GM10248 (cell line): ENCODE results near the gene SLC23A1.

Source experiments
- CTCF ChIA-PET: fragments of 300-600 bp; sonication (Branson Sonifier 250); formaldehyde crosslinking; extraction: SDS; loops from one replicate; lab custom pipeline; 2021; ENCODE audit warnings: antibody characterized with exemption; lab: Yijun Ruan, JAX
- POLR2A ChIA-PET: fragments of 350-650 bp; sonication (Branson Sonifier 250); formaldehyde crosslinking; extraction: SDS; loops from one replicate; lab custom pipeline; 2020; ENCODE audit warnings: antibody characterized with exemption; lab: Yijun Ruan, JAX
- DNase-seq: peaks from one replicate; pipeline ENCODE4 v3.0.0; 2012; ENCODE audit errors: extremely low spot score
- CTCF ChIP-seq: IDR thresholded peaks from 2 replicates; pipeline ENCODE4 v1.5.1; 2012; ENCODE audit warnings: mild to moderate bottlenecking, low read depth; ENCODE audit errors: extremely low read depth, missing control alignments, control extremely low read depth

The SLC23A1 gene

GRCh38 chr5:139419226-139420192 is 36.4 kb upstream of the SLC23A1 start:
- TF ChIP-seq CTCF = no peak
- CTCF ChIA-PET = interaction anchor here (1.0 to 18.1 kb wide), 15 partner anchors 8 to 347 kb away, joined by 3 to 504 read pairs (median 6); partner anchors contain the start of genes DNAJC18 and SPATA24
- DNase-seq = no peak
- POLR2A ChIA-PET = no interaction called here

GRCh38 chr5:139418793-139419192 is 35.7 kb upstream of the SLC23A1 start:
- ChIA-PET CTCF (interaction anchor here (1.0 to 18.1 kb wide), 6 partner anchors 9 to 98 kb away, joined by 3 to 504 read pairs (median 8); partner anchors contain the start of gene SPATA24), POLR2A (no interaction called here)
- no peak for TF ChIP-seq CTCF
- DNase-seq = no peak

- TF ChIP-seq CTCF = no peak
- POLR2A ChIA-PET = no interaction called here
- no peak for DNase-seq
- CTCF ChIA-PET = interaction anchor here (0.9 to 18.1 kb wide), 4 partner anchors 8 to 100 kb away, joined by 3 to 504 read pairs (median 8); partner anchors contain the start of gene SPATA24
Measured at GRCh38 chr5:139417214-139417613, 34.1 kb upstream of the SLC23A1 start.

GRCh38 chr5:139416651-139417050 is 33.6 kb upstream of the SLC23A1 start:
- ChIA-PET CTCF (interaction anchor here (1.3 to 18.1 kb wide), 3 partner anchors 14 to 101 kb away, joined by 3 to 504 read pairs (median 14); partner anchors contain the start of gene SPATA24), POLR2A (no interaction called here)
- DNase-seq = no peak
- no peak for TF ChIP-seq CTCF

- no peak for DNase-seq
- CTCF ChIA-PET = interaction anchor here (0.8 to 18.1 kb wide), 5 partner anchors 8 to 145 kb away, joined by 3 to 504 read pairs (median 6); partner anchors contain the start of genes SPATA24 and UBE2D2
- no peak for TF ChIP-seq CTCF
- POLR2A ChIA-PET = no interaction called here
Measured at GRCh38 chr5:139415869-139416268, 32.8 kb upstream of the SLC23A1 start.

GRCh38 chr5:139415221-139415861 is 32.2 kb upstream of the SLC23A1 start:
- ChIA-PET CTCF (interaction anchor here (0.8 to 18.1 kb wide), 5 partner anchors 9 to 146 kb away, joined by 3 to 504 read pairs (median 6); partner anchors contain the start of genes SPATA24 and UBE2D2), POLR2A (no interaction called here)
- DNase-seq = no peak
- no peak for TF ChIP-seq CTCF
